Type B pancreatic cell (in vitro differentiated cells): ENCODE results near the gene PLAC8. TPM values are rescaled to one million over a fixed set of nuclear protein-coding genes. Genes with fewer than 3 reads are reported as not detected.

Experiments used
- DNase-seq: peaks from one replicate; pipeline ENCODE4 v3.0.0; 2021; ENCODE audit warnings: mixed read lengths; ENCODE audit not compliant: unreplicated experiment; ENCODE audit errors: extremely low spot score
- H3K27ac Mint-ChIP-seq: 2 replicates; pipeline ENCODE4 v1.8.0; 2021; ENCODE audit warnings: mild to moderate bottlenecking, mixed read lengths
- H3K27me3 Mint-ChIP-seq: 2 replicates; pipeline ENCODE4 v1.8.0; 2021; ENCODE audit warnings: mixed read lengths
- H3K36me3 Mint-ChIP-seq: 2 replicates; pipeline ENCODE4 v1.8.0; 2021; ENCODE audit warnings: mixed read lengths
- H3K4me1 Mint-ChIP-seq: one replicate; pipeline ENCODE4 v1.8.0; 2021; ENCODE audit warnings: mixed read lengths; ENCODE audit not compliant: unreplicated experiment
- H3K4me3 Mint-ChIP-seq: 2 replicates; pipeline ENCODE4 v1.8.0; 2021; ENCODE audit warnings: mild to moderate bottlenecking, mixed read lengths
- H3K9me3 Mint-ChIP-seq: 2 replicates; pipeline ENCODE4 v1.8.0; 2021; ENCODE audit warnings: mixed read lengths
- total RNA-seq: library from RNA; stranded (reverse); gene quantifications from 2 replicates; pipeline ENCODE4 v1.2.1, GENCODE V29; 2021; ENCODE audit warnings: low replicate concordance
- TF ChIP-seq, protein P1 (sequence below): fragments of 200-600 bp; sonication (generic); conservative IDR thresholded peaks from 2 replicates; pipeline ENCODE4 v1.5.0; 2021; ENCODE audit warnings: antibody characterized with exemption, mild to moderate bottlenecking

PLAC8 gene
- total RNA-seq, 1 donor from 2014 or later = 38.4 TPM

DNA sequence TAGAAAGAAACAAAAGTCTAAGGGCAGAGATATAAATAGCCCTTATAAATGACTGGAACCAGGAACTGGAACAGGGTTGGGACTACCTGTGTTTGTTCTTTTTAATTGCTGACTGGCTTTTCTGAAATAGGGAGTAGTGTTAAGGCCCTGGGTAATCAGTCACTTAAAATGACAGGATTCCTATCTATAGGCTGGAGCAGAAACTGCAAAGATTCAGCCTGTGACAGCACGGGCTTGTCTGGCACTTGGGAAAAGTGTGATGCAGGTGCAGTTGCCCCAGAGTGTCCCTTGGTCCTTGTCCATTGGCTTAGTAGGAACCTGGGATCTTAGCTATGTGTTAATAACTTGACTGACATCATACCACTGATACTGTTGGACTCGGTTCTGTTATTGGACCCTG is 14.7 kb upstream of the PLAC8 start:
- Mint-ChIP-seq H3K36me3 (no peaks in the 10 kb centered on the region), H3K9me3 (no peaks in the 10 kb centered on the region), H3K27me3 (no peaks in the 10 kb centered on the region), H3K4me1 (no peaks in the 10 kb centered on the region), H3K27ac (no peak overlapping the region), H3K4me3 (no peak overlapping the region)
- TF ChIP-seq, protein P1, sequence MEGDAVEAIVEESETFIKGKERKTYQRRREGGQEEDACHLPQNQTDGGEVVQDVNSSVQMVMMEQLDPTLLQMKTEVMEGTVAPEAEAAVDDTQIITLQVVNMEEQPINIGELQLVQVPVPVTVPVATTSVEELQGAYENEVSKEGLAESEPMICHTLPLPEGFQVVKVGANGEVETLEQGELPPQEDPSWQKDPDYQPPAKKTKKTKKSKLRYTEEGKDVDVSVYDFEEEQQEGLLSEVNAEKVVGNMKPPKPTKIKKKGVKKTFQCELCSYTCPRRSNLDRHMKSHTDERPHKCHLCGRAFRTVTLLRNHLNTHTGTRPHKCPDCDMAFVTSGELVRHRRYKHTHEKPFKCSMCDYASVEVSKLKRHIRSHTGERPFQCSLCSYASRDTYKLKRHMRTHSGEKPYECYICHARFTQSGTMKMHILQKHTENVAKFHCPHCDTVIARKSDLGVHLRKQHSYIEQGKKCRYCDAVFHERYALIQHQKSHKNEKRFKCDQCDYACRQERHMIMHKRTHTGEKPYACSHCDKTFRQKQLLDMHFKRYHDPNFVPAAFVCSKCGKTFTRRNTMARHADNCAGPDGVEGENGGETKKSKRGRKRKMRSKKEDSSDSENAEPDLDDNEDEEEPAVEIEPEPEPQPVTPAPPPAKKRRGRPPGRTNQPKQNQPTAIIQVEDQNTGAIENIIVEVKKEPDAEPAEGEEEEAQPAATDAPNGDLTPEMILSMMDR = no peak
- no peak for DNase-seq

DNA sequence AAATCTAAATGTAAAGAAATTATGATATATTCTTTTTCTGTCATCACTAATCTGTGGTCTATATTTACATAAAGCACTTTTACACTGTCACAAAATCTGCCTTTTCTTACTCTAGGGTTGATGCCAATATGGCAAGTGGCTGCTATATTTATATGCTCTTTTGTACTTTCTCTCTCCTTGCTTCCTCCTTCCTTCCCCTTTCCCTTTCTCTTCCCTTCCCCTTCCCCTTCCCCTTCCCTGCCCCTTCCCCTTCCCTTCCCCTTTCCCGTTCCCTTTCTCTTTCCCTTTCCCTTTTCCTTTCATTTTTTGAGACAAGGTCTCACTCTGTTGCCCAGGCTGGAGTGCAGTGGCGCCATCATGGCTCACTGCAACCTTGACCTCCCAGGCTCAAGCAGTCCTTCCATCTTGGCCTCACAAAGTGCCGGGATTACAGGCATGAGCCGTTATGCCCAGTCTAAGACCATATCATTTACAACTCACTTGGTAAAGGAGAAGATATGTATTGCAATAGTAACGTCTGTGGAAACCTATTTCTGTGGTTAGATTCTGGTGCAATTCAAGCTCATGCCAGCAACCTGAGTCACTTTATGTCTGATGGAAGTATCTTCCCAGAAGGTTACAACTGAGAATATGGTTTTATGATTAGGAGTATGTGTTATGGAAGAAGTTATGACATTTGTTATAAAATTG is 13.9 kb upstream of the PLAC8 start:
- Mint-ChIP-seq H3K4me1 (no peaks in the 10 kb centered on the region), H3K27me3 (no peaks in the 10 kb centered on the region)

DNA sequence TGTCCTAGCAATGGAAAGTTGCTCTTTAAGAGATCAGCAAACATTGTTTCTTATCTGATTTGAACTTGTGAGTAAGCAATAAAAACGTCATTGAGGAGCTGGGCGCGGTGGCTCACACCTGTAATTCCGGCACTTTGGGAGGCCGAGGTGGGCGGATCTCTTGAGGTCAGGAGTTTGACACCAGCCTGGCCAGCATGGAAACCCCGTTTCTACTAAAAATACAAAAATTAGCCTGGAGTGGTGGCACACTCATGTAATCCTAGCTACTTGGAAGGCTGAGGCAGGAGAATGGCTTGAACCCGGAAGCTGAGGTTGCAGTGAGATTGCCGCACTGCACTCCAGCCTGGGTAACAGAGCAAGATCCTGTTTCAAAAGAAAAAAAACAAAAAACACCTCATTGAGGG is 11.2 kb upstream of the PLAC8 start:
- H3K4me3 Mint-ChIP-seq = no peak overlapping the region
- DNase-seq = no peak
- H3K36me3 Mint-ChIP-seq = no peaks in the 10 kb centered on the region
- H3K4me1 Mint-ChIP-seq = no peaks in the 10 kb centered on the region
- no peak overlapping the region for H3K27ac Mint-ChIP-seq
- no peaks in the 10 kb centered on the region for H3K9me3 Mint-ChIP-seq
- H3K27me3 Mint-ChIP-seq = no peaks in the 10 kb centered on the region
- TF ChIP-seq, protein P1 = no peak

More for the DNA sequence above, 13.9 kb upstream of the PLAC8 start:
- H3K9me3 Mint-ChIP-seq = no peaks in the 10 kb centered on the region
- DNase-seq = no peak
- H3K27ac Mint-ChIP-seq = no peak overlapping the region
- no peak overlapping the region for H3K4me3 Mint-ChIP-seq
- no peaks in the 10 kb centered on the region for H3K36me3 Mint-ChIP-seq
- TF ChIP-seq, protein P1 = no peak

DNA sequence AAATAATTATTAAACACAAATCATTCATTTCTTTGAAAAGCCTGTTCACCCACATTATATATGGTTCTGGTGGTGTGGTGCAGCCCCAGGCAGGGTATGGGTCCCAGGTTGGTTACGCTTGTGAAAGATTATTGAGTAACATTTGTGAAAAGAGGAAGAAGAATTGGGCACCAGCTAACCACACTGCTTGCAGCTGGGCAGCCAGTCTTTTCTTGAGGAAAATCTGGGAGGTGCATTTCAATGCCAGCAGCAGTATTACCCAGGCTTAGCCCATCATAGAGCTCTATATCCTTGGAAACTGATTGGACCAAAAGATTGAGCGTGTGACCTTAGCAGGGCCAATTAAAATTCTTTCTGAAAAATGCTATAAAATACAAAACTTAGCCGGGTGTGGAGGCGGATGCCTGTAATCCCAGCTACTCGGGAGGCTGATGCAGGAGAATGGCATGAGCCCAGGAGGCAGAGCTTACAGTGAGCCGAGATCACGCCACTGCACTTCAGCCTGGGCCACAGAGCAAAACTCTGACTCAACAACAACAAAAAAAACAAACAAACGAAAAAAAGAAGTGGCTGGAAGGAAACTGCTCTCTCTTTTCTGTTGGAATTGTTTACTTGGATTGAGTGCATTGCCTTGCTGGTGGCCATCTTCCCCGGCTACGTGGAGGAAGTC is 9.7 kb upstream of the PLAC8 start:
- H3K36me3 Mint-ChIP-seq = no peaks in the 10 kb centered on the region
- H3K27ac Mint-ChIP-seq = no peak overlapping the region
- DNase-seq = no peak
- H3K27me3 Mint-ChIP-seq = no peaks in the 10 kb centered on the region
- no peaks in the 10 kb centered on the region for H3K4me1 Mint-ChIP-seq
- no peaks in the 10 kb centered on the region for H3K9me3 Mint-ChIP-seq
- TF ChIP-seq, protein P1 = no peak
- H3K4me3 Mint-ChIP-seq = no peak overlapping the region

DNA sequence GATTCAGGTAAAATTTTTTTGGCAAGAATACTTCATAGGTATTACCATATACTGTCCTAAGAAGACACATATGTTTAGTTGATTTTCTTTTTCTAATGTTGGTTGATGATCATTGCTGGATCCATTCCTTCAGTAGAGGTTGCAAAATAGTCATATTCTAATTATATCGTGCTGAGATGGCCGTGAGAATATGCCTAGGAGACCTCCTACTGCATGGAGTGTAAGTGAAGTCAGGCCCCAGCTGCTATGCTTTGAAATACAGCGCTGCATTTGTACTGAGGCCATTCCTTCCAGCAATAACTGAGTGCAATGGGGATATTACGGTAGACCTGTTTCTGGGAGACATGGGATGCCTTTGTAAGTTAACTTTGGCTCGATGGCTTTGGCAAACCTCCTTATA is 6.7 kb upstream of the PLAC8 start:
- no peak overlapping the region for H3K4me3 Mint-ChIP-seq
- H3K27ac Mint-ChIP-seq = no peak overlapping the region
- DNase-seq = no peak
- H3K9me3 Mint-ChIP-seq = no peaks in the 10 kb centered on the region
- H3K4me1 Mint-ChIP-seq = no peaks in the 10 kb centered on the region
- TF ChIP-seq, protein P1 = no peak
- no peaks in the 10 kb centered on the region for H3K36me3 Mint-ChIP-seq
- H3K27me3 Mint-ChIP-seq = no peaks in the 10 kb centered on the region
